ENCODE measurements around the gene C1orf122. TPM values are rescaled to one million over a fixed set of nuclear protein-coding genes. Genes with fewer than 3 reads are reported as not detected.
A peak's percentile ranks its signal among the peaks of the same experiment; 100 is the strongest.

The C1orf122 gene
- total RNA-seq, 1 donor = 24.0 TPM

DNA sequence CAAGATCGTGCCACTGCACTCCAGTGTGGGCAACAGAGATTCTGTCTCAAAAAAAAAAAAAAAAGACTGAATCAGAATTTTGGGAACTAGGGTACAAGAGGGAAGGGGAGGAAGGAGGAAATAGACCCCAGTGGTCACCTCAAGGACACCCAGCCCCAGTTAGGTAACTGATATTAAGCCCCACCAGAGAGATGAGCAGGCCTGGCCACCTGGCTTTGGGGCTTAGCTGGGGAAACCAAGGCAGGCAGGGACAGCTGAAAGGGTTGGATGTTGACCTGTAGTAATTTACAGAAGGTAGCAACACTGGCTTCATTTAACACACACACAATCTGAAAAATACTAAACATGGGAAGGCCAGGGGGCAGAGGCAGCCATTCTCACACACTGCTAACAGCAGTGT lies 5.2 kb upstream of the C1orf122 start:
- no peak for DNase-seq (ENCODE audit: low read depth)
- no peak overlapping the region for H3K4me3 ChIP-seq (ENCODE audit: low read depth, low read length)
- TF ChIP-seq, protein P1, sequence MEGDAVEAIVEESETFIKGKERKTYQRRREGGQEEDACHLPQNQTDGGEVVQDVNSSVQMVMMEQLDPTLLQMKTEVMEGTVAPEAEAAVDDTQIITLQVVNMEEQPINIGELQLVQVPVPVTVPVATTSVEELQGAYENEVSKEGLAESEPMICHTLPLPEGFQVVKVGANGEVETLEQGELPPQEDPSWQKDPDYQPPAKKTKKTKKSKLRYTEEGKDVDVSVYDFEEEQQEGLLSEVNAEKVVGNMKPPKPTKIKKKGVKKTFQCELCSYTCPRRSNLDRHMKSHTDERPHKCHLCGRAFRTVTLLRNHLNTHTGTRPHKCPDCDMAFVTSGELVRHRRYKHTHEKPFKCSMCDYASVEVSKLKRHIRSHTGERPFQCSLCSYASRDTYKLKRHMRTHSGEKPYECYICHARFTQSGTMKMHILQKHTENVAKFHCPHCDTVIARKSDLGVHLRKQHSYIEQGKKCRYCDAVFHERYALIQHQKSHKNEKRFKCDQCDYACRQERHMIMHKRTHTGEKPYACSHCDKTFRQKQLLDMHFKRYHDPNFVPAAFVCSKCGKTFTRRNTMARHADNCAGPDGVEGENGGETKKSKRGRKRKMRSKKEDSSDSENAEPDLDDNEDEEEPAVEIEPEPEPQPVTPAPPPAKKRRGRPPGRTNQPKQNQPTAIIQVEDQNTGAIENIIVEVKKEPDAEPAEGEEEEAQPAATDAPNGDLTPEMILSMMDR (IDR thresholded peaks at IDR 0.05; ENCODE audit: insufficient read depth, low read length) = no peak

DNA sequence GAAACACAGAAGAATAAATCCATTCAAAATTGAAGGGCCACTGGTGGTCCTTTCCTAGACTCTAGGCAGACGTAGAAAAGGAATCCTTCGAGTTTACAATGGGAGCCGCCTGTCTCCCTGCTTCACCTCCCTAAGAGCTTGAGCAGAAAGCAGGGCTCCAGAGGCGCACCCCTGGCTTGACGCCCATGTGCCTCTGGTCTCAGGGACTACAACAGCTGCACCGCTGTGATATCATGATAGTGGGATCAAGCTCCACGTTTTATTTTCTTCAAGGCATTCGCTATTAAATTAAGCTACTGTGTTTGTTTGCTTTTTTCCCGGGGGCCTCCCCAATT lies 403 bp upstream of the C1orf122 start:
- peak overlapping the region; percentile 92 for H3K4me3 ChIP-seq (ENCODE audit: low read depth, low read length)
- DNase-seq (ENCODE audit: low read depth) = no peak
- TF ChIP-seq, protein P1 (IDR thresholded peaks at IDR 0.05; ENCODE audit: insufficient read depth, low read length) = no peak

DNA sequence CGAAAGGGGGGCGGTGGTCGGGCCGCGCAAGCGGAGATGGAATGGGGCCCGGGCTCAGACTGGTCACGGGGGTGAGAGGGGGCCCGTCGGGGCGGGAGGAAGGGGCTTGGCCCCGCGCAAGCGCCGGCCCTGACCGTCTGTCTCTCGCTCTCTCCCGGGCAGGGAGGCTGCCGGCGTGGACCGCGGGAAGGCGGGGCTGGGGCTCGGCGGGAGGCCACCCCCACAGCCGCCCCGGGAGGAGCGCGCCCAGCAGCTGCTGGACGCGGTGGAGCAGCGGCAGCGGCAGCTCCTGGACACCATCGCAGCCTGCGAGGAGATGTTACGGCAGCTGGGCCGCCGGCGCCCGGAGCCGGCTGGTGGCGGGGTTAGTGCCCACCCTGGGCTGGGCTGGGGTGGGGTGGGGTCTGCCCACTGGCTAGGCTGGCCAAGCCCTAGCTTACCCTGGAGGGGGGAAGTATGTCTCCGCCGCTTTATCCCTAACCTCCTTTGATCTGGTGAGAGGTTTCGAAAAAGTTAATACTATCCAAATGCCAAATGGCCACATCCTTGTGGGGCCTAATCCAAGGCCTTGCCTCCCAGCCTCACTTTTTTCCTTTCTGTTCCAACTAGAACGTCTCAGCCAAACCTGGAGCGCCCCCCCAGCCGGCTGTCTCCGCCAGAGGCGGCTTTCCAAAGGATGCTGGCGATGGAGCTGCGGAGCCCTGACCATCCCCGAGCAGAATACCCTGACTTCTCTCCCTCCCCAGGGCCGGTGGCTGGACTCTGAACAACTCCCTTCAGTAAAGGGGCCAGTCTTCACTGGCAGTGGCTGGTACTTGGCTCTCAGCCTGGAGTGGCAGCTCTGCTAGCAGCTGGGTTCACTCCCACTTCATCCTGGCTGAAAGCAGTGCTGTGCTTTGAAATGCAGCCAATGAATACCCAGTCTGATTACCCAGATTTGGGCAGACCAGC lies 1.1 kb downstream of the C1orf122 start:
- peak overlapping the region; percentile 92 for H3K4me3 ChIP-seq (ENCODE audit: low read depth, low read length)
- TF ChIP-seq, protein P1 (IDR thresholded peaks at IDR 0.05; ENCODE audit: insufficient read depth, low read length) = no peak
- peak; percentile 68 for DNase-seq (ENCODE audit: low read depth)

DNA sequence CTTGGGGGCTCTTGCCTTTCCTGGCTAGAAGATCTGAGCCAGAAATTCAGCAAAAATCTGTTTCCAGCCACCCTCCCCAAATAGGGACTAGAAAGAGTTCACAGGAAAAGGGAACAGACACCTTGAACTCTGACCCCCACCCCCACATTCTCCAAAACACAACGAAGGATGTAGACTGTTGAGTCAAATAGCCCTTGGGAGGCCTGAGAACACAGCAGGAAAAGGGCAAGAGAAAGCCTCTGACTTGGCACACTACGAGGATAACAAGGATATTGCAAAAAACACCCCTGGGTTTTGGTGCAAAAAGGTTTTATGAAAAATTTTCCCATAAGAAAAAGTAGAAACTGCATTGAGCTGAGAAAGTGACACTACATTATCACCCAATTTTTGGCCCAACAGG lies 2.4 kb downstream of the C1orf122 start:
- TF ChIP-seq, protein P1 (IDR thresholded peaks at IDR 0.05; ENCODE audit: insufficient read depth, low read length) = no peak
- peak; percentile 9 for DNase-seq (ENCODE audit: low read depth)
- no peak overlapping the region for H3K4me3 ChIP-seq (ENCODE audit: low read depth, low read length)

DNA sequence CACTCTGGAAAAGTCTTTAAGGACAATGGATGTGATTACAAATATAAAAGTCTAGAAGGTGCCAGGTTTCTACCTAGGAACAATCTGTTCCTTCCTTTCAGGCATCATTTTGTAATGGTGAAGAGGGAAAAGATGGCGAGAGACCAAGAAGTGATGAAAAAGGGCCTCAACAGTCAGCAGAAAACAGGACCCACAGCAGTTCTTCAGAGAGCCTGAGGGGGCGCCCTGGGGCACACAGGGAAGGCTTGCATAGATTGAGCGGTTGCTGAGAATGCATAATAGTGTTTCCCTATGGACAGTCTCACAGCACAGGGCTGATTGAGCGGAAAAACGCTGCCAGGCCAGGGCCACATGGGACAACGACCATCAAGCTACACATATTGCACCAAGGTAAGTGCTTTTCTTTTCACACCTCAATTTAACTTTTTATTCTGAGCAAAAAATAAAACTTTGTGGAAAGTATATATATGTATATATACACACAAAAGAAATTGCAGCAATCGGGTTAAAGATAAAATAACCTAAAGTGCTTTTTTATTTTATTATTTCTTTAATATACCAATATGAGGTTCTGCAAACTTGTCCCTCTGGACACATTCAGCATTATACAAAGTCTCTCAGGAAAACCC lies 3.6 kb downstream of the C1orf122 start:
- TF ChIP-seq, protein P1 (IDR thresholded peaks at IDR 0.05; ENCODE audit: insufficient read depth, low read length) = peak; percentile 89
- DNase-seq (ENCODE audit: low read depth) = peak; percentile 82
- H3K4me3 ChIP-seq (ENCODE audit: low read depth, low read length) = no peak overlapping the region

DNA sequence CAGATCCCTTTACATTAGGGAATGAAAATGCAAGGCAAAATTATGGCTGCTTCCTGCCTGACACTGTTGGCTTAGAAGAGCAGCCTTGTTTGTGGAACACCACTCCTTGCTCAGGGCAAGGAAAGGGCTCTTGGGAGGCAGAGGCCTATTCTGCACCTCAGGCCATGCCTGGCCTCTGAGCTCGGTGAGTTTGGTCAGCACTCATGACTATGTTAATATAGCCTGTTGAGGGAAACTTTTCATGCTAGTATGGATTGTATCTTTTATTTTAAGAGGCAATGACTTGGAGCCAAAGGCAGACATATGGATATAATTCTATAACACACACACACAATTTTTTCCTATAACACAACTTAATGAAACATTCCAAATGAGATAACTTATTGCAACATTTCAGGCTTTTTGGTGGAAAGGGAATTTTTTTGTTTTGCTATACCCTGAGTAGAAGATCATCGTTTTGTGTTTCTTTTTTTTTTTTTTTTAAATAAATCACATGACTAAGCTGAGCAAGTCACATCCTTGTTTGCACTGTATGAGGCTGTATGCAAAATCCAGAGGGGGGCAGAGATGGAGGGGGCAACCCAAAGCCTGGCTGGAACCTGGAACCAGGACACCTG lies 6.0 kb downstream of the C1orf122 start:
- TF ChIP-seq, protein P1 (IDR thresholded peaks at IDR 0.05; ENCODE audit: insufficient read depth, low read length) = no peak
- peak; percentile 16 for DNase-seq (ENCODE audit: low read depth)
- no peak overlapping the region for H3K4me3 ChIP-seq (ENCODE audit: low read depth, low read length)
